Astrocyte of the cerebellum (primary cell): Measurements from ENCODE around the gene COL6A1.
A peak's percentile ranks its signal among the peaks of the same experiment; 100 is the strongest.

Source experiments
- DNase-seq: peaks from one replicate; pipeline ENCODE4 v3.0.0-alpha.2; 2011; ENCODE audit warnings: low read depth
- H3K4me3 ChIP-seq: 2 replicates; pipeline ENCODE4 v1.5.1; 2011; ENCODE audit warnings: mild to moderate bottlenecking, low read depth, low read length, moderate library complexity
- CTCF ChIP-seq: IDR thresholded peaks from 2 replicates; pipeline ENCODE4 v1.5.1; 2012; ENCODE audit warnings: low read length, low read depth, moderate library complexity, mild to moderate bottlenecking; ENCODE audit errors: missing control alignments
- in situ Hi-C: cut with HindIII; loops from 2 replicates; pipeline ENCODE4 v1.10.0; 2017; ENCODE audit warnings: low sequenced_read_pairs

The COL6A1 gene

DNA sequence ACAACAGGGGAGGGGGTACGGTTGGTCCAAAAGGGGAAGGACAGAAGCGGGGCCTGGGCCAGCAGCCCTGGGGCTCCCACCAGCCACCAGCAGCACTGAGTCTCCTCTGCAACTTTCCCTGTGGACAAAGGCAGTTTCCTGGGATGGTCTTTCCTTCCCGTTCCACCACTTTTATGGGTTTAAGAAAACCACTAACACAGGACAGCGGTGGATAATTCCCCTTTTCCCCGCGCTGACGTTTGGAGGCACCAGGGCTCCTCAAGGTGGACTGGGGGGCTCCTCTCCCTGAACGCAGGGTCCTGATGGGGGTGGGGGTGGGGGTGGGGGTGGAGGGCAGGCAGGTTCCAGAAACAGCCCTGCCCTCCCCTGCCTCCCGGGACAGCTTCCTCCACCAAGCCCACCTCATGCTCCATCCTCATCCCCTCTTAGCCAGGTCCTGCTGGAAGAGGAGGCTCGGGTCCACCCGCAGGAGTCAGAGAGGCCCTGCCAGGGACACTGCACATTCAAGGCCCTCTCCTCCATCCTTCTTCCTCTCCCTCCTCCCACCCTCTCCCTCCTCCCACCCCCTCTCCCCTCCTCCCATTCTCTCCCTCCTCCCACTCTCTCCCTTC lies 4.8 kb upstream of the COL6A1 start:
- no peak for TF ChIP-seq CTCF
- DNase-seq, result no peak
- in situ Hi-C loops, result no loop called here
- no peak overlapping the region for H3K4me3 ChIP-seq

- TF ChIP-seq CTCF, result no peak
- H3K4me3 ChIP-seq, result no peak overlapping the region
- in situ Hi-C loops, result no loop called here
- DNase-seq, result no peak
Measured at GRCh38 chr21:45977396-45977795, 4.2 kb upstream of the COL6A1 start.

GRCh38 chr21:45979141-45979631 lies 2.4 kb upstream of the COL6A1 start:
- no peak for DNase-seq
- H3K4me3 ChIP-seq, result no peak overlapping the region
- no peak for TF ChIP-seq CTCF
- in situ Hi-C loops, result no loop called here

DNA sequence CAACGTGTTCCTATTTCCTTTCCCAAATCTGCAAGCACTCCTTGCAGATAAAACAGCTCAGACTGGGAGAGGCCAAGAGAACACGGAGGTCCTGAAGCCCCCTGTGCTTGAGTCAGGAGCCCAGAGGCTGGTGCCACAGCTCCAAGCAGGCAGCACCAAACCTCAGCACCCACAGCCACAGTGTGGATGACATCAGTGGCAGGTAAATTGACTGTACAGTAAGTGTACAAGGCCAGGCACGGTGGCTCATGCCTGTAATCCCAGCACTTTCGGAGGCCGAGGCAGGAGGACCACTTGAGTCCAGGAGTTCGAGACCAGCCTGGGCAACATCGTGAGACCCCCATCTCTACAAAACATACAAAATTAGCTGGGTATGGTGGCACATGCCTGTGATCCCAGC lies 1.9 kb upstream of the COL6A1 start:
- no peak overlapping the region for H3K4me3 ChIP-seq
- DNase-seq, result no peak
- in situ Hi-C loops, result no loop called here
- TF ChIP-seq CTCF, result no peak

- in situ Hi-C loops, result no loop called here
- DNase-seq, result no peak
- H3K4me3 ChIP-seq, result no peak overlapping the region
Measured at GRCh38 chr21:45980271-45980670, 1.3 kb upstream of the COL6A1 start.

GRCh38 chr21:45980697-45981096 lies 873 bp upstream of the COL6A1 start:
- TF ChIP-seq CTCF, result no peak
- in situ Hi-C loops, result no loop called here
- no peak for DNase-seq
- H3K4me3 ChIP-seq, result peak overlapping the region; percentile 36

More at GRCh38 chr21:45980271-45980670, 1.3 kb upstream of the COL6A1 start:
- TF ChIP-seq CTCF, result no peak
